DOHH2 (cell line): ENCODE measurements around the gene PTPN9.

Experiments used
- H3F3A ChIP-seq: fragments of 200-600 bp; sonication (generic), shearing (Covaris generic); 2 replicates; pipeline ENCODE4 v1.6.0; 2016; ENCODE audit warnings: antibody characterized with exemption, mild to moderate bottlenecking; ENCODE audit not compliant: control insufficient read depth, insufficient read depth
- H3K27ac ChIP-seq: fragments of 200-600 bp; sonication (generic); 2 replicates; pipeline ENCODE4 v1.5.1; 2014; ENCODE audit warnings: low read depth, mild to moderate bottlenecking, low read length, moderate library complexity
- H3K27me3 ChIP-seq: fragments of 200-600 bp; sonication (generic); 2 replicates; pipeline ENCODE4 v1.6.1; 2014; ENCODE audit warnings: mild to moderate bottlenecking, low read length, mixed read lengths; ENCODE audit not compliant: control insufficient read depth
- H3K36me3 ChIP-seq: fragments of 200-600 bp; sonication (generic); 2 replicates; pipeline ENCODE4 v1.6.1; 2014; ENCODE audit warnings: mild to moderate bottlenecking, low read length, moderate library complexity, mixed read lengths; ENCODE audit not compliant: control insufficient read depth
- H3K4me1 ChIP-seq: fragments of 200-600 bp; sonication (generic); 2 replicates; pipeline ENCODE4 v1.6.1; 2014; ENCODE audit warnings: mild to moderate bottlenecking, low read length, mixed read lengths; ENCODE audit not compliant: control insufficient read depth
- H3K4me2 ChIP-seq: fragments of 200-600 bp; sonication (generic); 2 replicates; pipeline ENCODE4 v1.6.0; 2014; ENCODE audit warnings: mild to moderate bottlenecking, low read length, moderate library complexity
- H3K4me3 ChIP-seq: fragments of 200-600 bp; sonication (generic); 2 replicates; pipeline ENCODE4 v1.5.1; 2014; ENCODE audit warnings: mild to moderate bottlenecking, low read length, mixed read lengths
- H3K79me2 ChIP-seq: fragments of 200-600 bp; sonication (generic); 2 replicates; pipeline ENCODE4 v1.6.1; 2014; ENCODE audit warnings: mild to moderate bottlenecking, low read length, mixed read lengths; ENCODE audit not compliant: control insufficient read depth
- H3K9me2 ChIP-seq: fragments of 200-600 bp; sonication (generic); replicated peaks from 2 replicates; pipeline ENCODE4 v1.6.1; 2014; ENCODE audit warnings: mild to moderate bottlenecking, low read length, mixed read lengths; ENCODE audit not compliant: control insufficient read depth
- H3K9me3 ChIP-seq: fragments of 200-600 bp; sonication (generic); 2 replicates; pipeline ENCODE4 v1.6.1; 2014; ENCODE audit warnings: antibody characterized with exemption, low read length, mixed read lengths; ENCODE audit not compliant: control insufficient read depth, insufficient read depth
- H4K20me1 ChIP-seq: fragments of 200-600 bp; sonication (generic); 2 replicates; pipeline ENCODE4 v1.6.0; 2014; ENCODE audit warnings: low read depth, mild to moderate bottlenecking, antibody characterized with exemption, low read length, moderate library complexity; ENCODE audit not compliant: control insufficient read depth, insufficient read depth
- CTCF ChIP-seq: fragments of 200-600 bp; sonication (generic); IDR thresholded peaks from one replicate; pipeline ENCODE4 v1.5.1; 2014; ENCODE audit warnings: antibody characterized with exemption, mild to moderate bottlenecking, low read depth, low read length; ENCODE audit not compliant: poor library complexity, severe bottlenecking
- EZH2phosphoT487 ChIP-seq: fragments of 200-600 bp; sonication (generic); IDR thresholded peaks from 2 replicates; pipeline ENCODE4 v1.6.1; 2017; ENCODE audit warnings: borderline replicate concordance, mild to moderate bottlenecking, antibody characterized with exemption, low read length, moderate library complexity, mixed read lengths

The PTPN9 gene

GRCh38 chr15:75620841-75621391, 41.8 kb upstream of the PTPN9 start:
- Histone ChIP-seq H3K27ac (no peak overlapping the region), H3K4me3 (no peak overlapping the region), H3K9me3 (no peaks in the 10 kb centered on the region), H3K36me3 (peaks cover 35% of the 10 kb centered on the region), H3K27me3 (no peaks in the 10 kb centered on the region), H3K9me2 (no peaks in the 10 kb centered on the region), H3K4me2 (no peak overlapping the region), H4K20me1 (no peaks in the 10 kb centered on the region), H3K4me1 (no peaks in the 10 kb centered on the region; the same call in 1 of the 2 replicates), H3F3A (peaks cover 4% of the 10 kb centered on the region; the same call in 1 of the 2 replicates), H3K79me2 (0 out of 2 replicates have a peak, but pooled peaks cover 2% of the 10 kb centered on the region)
- TF ChIP-seq EZH2phosphoT487, result no peak

GRCh38 chr15:75620058-75620820, 41.1 kb upstream of the PTPN9 start:
- no peak for TF ChIP-seq CTCF
- TF ChIP-seq EZH2phosphoT487, result no peak
- Histone ChIP-seq H3K36me3 (peaks cover 34% of the 10 kb centered on the region), H3F3A (peaks cover 4% of the 10 kb centered on the region; the same call in 1 of the 2 replicates), H3K27ac (no peak overlapping the region), H3K79me2 (0 out of 2 replicates have a peak, but pooled peaks cover under 1% of the 10 kb centered on the region), H3K4me2 (no peak overlapping the region), H3K9me2 (no peaks in the 10 kb centered on the region), H4K20me1 (no peaks in the 10 kb centered on the region), H3K9me3 (no peaks in the 10 kb centered on the region), H3K4me3 (no peak overlapping the region), H3K4me1 (no peaks in the 10 kb centered on the region), H3K27me3 (no peaks in the 10 kb centered on the region)

- Histone ChIP-seq H3F3A (0 out of 2 replicates have a peak, but pooled peaks cover 4% of the 10 kb centered on the region), H3K4me3 (no peak overlapping the region), H4K20me1 (no peaks in the 10 kb centered on the region), H3K4me2 (no peak overlapping the region), H3K9me2 (no peaks in the 10 kb centered on the region), H3K27me3 (no peaks in the 10 kb centered on the region), H3K36me3 (peaks cover 52% of the 10 kb centered on the region), H3K79me2 (no peaks in the 10 kb centered on the region), H3K4me1 (no peaks in the 10 kb centered on the region), H3K9me3 (no peaks in the 10 kb centered on the region), H3K27ac (no peak overlapping the region)
- TF ChIP-seq CTCF (no peak), EZH2phosphoT487 (no peak)
These were observed 37.7 kb upstream of the PTPN9 start for GRCh38 chr15:75616766-75617165.
